NCI-H748 treated with DMSO at 0.1 percent for 48 hours (cell line): Measurements from ENCODE around the gene ITGBL1.

ENCODE experiments used
- DNase-seq: peaks from one replicate; lab custom pipeline; 2025; lab: John Stamatoyannopoulos, UW

The ITGBL1 gene

GRCh38 chr13:101626925-101627555 lies 174.6 kb downstream of the ITGBL1 start:
- DNase-seq, result no peak

GRCh38 chr13:101627556-101627943 lies 175.1 kb downstream of the ITGBL1 start:
- DNase-seq, result no peak

- no peak for DNase-seq
Measured at GRCh38 chr13:101628900-101629299, 176.4 kb downstream of the ITGBL1 start.

GRCh38 chr13:101631395-101631794 lies 178.9 kb downstream of the ITGBL1 start:
- no peak for DNase-seq

GRCh38 chr13:101634142-101634541 lies 181.7 kb downstream of the ITGBL1 start:
- DNase-seq, result no peak

- no peak for DNase-seq
Measured at GRCh38 chr13:101639711-101640110, 187.2 kb downstream of the ITGBL1 start.

GRCh38 chr13:101640788-101641400 lies 188.4 kb downstream of the ITGBL1 start:
- no peak for DNase-seq

- no peak for DNase-seq
Measured at GRCh38 chr13:101645871-101646270, 193.4 kb downstream of the ITGBL1 start.

GRCh38 chr13:101647760-101648159 lies 195.3 kb downstream of the ITGBL1 start:
- no peak for DNase-seq

- no peak for DNase-seq
Measured at GRCh38 chr13:101648766-101649487, 196.5 kb downstream of the ITGBL1 start.

- DNase-seq, result no peak
Measured at GRCh38 chr13:101649488-101650126, 197.1 kb downstream of the ITGBL1 start.

- DNase-seq, result no peak
Measured at GRCh38 chr13:101654883-101655282, 202.4 kb downstream of the ITGBL1 start.

GRCh38 chr13:101655435-101655834 lies 203.0 kb downstream of the ITGBL1 start:
- DNase-seq, result no peak

GRCh38 chr13:101660711-101661110 lies 208.2 kb downstream of the ITGBL1 start:
- no peak for DNase-seq

- DNase-seq, result peak; percentile 79
Measured at GRCh38 chr13:101661839-101662238, 209.4 kb downstream of the ITGBL1 start.

GRCh38 chr13:101673360-101674105 lies 221.1 kb downstream of the ITGBL1 start:
- DNase-seq, result no peak

- no peak for DNase-seq
Measured at GRCh38 chr13:101681834-101682233, 229.4 kb downstream of the ITGBL1 start.

- DNase-seq, result no peak
Measured at GRCh38 chr13:101686003-101686402, 233.5 kb downstream of the ITGBL1 start.

GRCh38 chr13:101690871-101691270 lies 238.4 kb downstream of the ITGBL1 start:
- no peak for DNase-seq

- DNase-seq, result no peak
Measured at GRCh38 chr13:101691341-101691860, 238.9 kb downstream of the ITGBL1 start.

GRCh38 chr13:101695870-101696516 lies 243.5 kb downstream of the ITGBL1 start:
- DNase-seq, result no peak
